ENCODE results near the gene ESYT1.
"Not testable (repeated sequence)": the region's sequence is repeated elsewhere in the genome, so short reads cannot be mapped to it uniquely, and the experiment has no call there.

ESYT1 gene

DNA sequence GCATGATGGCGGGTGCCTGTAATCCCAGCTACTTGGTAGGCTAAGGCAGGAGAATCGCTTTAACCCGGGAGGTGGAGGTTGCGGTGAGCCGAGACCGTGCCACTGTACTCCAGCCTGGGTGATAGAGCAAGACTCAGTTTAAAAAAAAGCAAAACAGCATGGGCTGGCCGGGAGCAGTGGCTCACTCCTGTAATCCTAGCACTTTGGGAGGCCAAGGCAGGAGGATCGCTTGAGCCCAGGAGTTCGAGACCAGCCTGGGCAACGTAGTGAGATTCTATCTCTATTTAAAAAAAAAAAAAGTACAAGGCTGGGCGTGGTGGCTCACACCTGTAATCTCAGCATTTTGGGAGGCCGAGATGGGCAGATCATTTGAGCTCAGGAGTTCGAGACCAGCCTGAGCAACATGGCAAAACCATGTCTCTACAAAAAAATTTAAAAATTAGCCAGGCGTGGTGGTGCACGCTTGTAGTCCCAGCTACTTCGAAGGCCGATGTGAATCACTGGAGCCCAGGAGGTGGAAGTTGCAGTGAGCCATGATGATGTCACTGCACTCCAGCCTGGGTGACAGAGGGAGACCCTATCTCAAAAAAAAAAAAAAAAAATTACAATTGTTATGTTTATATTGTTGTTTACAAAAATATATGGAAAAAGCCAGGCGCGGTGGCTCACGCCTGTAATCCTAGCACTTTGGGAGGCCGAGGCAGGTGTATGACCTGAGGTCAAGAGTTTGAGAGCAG lies 28.6 kb downstream of the ESYT1 start:
- not testable (repeated sequence) for DNase-seq (ENCODE audit: low read depth)

DNA sequence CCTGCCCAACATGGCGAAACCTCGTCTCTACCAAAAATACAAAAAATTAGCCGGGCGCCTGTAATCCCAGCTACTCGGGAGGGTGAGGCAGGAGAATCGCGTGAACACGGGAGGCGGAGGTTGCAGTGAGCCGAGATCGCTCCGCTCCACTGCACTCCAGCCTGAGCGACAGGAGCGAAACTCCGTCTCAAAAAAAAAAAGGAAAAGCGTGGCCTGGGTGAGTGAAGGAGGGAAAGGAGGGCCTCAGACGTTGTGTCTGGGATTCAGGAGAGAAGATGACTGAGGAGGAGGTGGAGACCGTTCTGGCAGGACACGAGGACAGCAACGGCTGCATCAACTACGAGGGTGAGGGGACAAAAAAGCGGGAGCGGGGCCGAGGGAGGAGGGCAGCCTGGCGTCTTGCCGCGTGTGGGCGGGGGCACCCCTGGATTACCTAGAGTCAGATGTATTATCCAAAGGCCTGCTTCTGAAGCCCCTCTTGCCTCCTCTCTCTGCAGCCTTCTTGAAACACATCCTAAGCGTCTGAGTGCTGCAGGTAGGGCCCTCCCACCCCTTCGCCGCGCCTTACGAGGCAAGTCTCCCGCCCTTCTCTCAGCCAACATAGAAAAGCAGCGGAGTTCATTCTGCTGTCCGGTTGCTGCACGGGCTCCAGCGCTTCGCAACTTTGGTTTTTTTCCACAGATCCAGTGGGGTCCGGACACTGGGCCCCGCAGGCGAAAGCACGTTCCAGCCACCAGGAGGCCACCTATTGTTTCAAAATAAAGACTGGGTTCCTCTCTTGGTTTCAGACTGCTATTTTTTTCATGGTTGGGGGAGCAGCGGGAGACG lies 29.3 kb downstream of the ESYT1 start:
- peak; percentile 85 for DNase-seq (ENCODE audit: low read depth)

DNA sequence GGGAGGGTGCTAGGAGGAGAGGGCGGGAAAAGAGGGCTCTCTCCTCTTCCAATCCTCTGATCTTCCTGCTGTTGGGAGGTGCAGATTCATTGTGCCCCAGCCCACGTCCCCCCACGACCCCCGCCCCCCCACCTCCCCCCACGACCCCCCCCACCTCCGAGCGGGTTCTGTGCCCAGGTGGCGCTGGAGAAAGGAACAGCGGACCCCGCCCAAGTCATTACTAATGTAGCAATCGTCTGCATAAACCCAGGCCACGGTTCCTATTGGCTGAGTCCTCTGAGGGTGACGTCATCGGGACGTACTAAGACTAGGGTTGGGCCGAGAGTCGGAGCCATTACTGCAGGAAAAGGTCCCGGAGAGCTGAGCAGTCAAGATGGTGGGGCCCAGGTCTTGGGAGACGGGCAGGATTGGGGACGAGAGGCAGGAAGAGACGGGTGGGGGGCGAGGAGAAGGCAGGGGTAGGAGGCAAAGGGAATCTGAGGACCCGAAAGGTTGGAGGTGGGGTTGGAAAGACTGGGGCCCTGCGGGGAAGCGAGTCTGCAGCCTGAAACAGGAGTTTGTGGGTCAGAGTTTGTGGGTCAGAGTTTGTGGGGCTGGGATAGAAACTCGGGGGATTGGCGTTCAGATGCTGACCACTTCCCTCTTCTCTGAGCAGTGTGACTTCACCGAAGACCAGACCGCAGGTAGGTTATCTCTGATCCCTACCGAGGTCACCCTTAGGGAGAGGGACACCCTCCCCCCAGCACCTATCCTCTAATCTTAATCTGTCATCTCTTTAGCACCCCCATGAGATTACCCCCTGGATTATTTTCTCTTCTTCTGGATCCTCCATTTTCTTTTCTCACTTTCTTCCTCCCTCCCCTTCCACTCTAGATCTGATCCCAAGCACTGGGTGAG lies 30.2 kb downstream of the ESYT1 start, which contains the start of gene MYL6:
MYL6 (plus strand) TSS at position 331 of the 897 bp plus-strand sequence; CDS start at position 374, 43 bp downstream.
- peak; percentile 97 for DNase-seq (ENCODE audit: low read depth)

GRCh38 chr12:56158926-56159461 lies 30.9 kb downstream of the ESYT1 start:
- DNase-seq (ENCODE audit: low read depth): peak; percentile 82

GRCh38 chr12:56159482-56160192 lies 31.6 kb downstream of the ESYT1 start:
- DNase-seq (ENCODE audit: low read depth): no peak

DNA sequence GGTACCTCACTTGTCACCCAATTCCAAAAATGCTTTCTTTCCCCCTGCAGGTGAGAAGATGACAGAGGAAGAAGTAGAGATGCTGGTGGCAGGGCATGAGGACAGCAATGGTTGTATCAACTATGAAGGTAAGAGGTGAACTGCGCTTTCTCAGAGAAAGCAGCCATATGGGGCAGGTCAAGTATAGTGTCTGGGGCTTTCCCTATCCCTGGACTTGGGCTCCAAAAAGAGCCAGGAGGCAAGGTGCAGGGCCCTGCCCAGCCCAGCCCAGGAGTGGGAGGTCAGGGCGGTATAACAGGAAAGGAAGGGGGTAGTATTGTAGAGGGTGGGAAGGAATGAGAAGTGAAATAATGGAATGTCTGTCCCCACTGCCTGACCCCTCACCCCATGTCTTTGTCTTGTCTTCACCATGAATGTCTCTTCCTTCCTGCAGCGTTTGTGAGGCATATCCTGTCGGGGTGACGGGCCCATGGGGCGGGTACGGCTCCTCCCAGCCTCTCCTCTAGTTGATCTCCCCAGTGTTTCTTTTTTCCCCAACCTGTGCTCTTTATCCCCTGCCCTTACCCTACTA lies 32.2 kb downstream of the ESYT1 start:
- DNase-seq (ENCODE audit: low read depth): no peak

DNA sequence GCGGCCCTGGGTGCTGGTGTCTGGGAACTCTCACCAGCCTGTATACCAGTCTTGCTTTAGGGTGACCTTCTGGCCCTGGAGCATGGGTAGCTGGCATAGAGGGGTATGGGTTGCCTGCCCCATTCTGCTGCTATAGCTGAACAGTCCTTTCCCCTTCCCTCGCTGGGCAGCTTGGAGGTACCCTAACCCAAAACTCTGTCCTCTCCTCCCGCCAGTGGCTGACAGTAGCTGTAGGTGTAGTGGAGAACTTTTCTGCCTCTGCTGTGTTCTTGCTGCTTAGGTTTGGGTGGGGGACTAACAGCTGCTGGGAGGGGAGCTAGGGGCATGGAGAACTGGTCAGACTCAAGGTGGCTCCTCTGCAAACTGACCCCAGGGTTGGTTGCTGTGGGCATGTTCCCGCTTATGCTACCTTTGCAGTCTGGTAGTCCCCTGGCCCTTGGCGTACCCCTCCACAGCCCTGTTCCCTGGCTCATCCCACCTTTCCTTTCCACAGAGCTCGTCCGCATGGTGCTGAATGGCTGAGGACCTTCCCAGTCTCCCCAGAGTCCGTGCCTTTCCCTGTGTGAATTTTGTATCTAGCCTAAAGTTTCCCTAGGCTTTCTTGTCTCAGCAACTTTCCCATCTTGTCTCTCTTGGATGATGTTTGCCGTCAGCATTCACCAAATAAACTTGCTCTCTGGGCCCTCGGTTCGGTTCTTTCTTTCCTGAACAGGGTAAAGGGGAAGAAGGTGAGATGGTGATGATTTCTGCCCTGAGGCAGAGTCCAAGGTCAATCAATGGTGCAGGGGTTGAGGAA lies 33.0 kb downstream of the ESYT1 start:
- DNase-seq (ENCODE audit: low read depth): no peak

GRCh38 chr12:56161690-56162351 lies 33.8 kb downstream of the ESYT1 start:
- no peak for DNase-seq (ENCODE audit: low read depth)

DNA sequence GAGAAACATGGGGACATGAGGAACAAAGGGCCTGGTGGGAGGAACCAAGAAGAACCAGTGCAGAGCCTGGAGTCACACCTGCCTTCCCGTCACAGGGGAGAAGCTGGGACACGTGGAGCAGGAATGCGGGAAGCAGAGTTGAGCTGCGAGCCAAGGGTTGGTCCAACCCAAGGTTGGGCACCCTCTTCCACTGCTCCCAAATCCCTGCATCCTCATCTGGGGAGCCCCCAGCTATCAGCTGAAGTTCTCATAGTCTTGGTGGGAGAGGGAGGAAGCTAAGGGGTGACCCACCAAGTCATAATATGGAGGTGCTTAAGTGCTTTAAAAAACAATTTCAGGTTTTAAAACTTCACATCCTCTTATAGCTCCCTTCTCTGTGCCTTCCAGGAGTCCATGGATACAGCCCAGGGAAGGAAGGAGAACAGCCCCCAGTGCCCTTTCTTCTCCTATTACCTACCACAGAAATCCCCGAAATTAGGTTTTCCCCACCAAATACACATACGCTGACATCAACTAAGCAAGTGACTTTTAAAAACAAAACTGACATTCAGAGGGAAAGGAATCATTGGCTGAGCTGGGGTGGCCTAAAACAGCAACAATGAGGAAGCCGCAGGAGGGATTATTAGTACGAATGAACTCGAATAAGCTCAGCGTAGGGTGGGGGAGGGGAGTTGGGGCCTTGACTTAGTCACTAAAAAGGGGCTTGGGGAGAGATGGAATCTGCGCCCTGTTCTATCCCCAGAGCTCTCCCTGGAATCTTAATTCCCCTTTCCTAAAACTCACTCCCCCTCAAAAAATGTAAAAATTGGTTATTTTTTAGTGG lies 34.6 kb downstream of the ESYT1 start:
- DNase-seq (ENCODE audit: low read depth): no peak

- no peak for DNase-seq (ENCODE audit: low read depth)
Measured at GRCh38 chr12:56163533-56164344, 35.7 kb downstream of the ESYT1 start.

DNA sequence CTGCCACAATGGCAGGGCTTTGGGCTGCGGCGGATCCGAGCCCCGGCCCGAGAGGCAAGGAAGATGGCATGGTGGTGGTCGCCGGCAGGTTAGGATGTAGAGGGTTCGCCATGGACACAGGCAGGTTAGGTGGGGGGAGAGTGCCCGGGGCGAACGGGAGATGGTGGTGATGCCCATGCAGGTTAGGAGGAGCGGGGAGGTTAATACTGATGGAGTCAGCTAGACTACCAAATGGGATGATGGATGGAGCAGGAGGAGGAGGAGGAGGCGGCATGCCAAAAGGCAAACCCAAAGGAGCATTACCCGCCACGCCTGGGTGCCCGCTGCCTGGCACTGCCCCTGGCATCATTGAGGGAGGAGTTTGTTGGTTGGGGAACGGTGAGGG lies 36.3 kb downstream of the ESYT1 start:
- DNase-seq (ENCODE audit: low read depth): no peak

- DNase-seq (ENCODE audit: low read depth): no peak
Measured at GRCh38 chr12:56165369-56165768, 37.3 kb downstream of the ESYT1 start.

- no peak for DNase-seq (ENCODE audit: low read depth)
Measured at GRCh38 chr12:56169229-56169759, 41.2 kb downstream of the ESYT1 start.

- no peak for DNase-seq (ENCODE audit: low read depth)
Measured at GRCh38 chr12:56172839-56173238, 44.8 kb downstream of the ESYT1 start.

DNA sequence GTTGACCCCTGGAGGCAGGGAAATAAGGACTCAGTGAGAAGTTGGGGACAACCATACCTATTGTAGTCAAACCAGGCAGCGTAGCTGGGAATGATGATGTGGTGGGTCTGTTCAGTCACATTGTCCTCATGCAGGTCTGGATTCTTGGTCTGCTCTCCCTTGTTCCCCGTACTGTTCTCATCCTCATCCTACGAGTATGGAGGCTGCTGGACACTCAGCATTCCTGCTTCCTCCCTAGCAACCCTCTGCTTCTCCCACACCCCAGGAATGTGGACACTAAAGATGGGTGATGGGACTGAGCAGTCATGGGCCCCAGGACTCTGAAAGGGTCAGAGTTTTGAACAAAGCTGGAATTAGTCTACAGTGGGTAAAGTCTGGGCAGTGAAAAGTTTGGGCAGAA lies 50.3 kb downstream of the ESYT1 start:
- DNase-seq (ENCODE audit: low read depth): no peak

DNA sequence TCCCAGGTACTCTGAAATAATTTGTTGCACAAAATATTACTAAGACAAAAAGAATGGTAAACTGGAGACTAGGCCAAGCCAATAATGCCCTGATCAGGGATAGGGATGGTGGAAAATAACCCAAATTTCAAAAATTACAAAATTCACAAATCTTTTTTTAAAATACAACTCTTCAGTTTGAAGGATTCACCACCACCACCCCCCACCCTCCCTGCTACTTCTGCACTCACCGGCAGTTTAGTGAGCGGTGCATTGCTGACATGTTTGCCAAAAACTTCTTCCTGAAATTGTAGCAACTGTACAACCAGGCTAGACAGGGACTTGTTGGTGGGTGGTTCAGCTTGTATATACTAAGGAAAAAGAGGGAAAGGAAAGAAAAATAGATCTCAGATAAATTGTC lies 58.9 kb downstream of the ESYT1 start:
- no peak for DNase-seq (ENCODE audit: low read depth)

DNA sequence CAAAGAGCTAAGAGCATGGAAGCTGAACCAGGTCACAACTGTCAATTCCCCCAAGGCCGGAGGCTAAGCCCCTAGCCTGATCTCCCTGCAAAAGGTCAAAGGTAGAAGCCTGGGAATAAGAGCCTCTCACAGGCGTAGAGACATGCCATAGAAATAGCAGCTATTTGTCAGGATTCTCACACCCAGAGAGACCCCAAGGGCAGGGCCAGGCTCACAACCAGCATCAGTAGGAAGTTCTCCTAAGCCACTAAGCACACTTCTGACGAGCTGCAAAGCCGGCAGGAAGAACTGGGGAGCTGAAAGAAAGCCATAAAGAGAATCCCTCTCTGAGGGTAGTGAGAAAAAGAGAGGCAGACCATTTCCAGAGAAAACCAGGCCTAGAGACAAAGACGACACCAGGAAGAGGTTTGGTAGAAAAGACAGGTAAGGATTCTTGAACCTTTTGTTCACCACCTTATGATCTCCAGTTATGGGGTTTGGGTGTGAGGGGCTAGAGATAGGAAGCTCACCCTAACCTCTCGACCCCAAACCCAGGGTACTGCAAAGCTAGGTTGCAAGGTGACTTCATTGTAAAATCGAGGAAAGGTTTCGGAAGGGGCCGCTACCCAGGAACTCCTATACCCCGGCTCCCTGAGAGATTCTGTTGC lies 60.2 kb downstream of the ESYT1 start:
- DNase-seq (ENCODE audit: low read depth): no peak
